IMR-90 (cell line): ENCODE measurements around the gene MPP2. TPM values are rescaled to one million over a fixed set of nuclear protein-coding genes. Genes with fewer than 3 reads are reported as not detected.
A peak's percentile ranks its signal among the peaks of the same experiment; 100 is the strongest.

Experiments
- ATAC-seq: fragments of 200-7000 bp; cut with Tn5 transposase; 2 replicates; pipeline ENCODE4 v1.9.1; 2020; ENCODE audit warnings: low read depth, mild to moderate bottlenecking, moderate library complexity
- BruUV-seq: library from RNA; stranded (reverse); fragments of 400-500 nt; replicated peaks from 2 replicates; lab custom pipeline; 2021; lab: Mats Ljungman, UMichigan
- CTCF ChIA-PET: fragments of 300-600 bp; formaldehyde crosslinking; extraction: SDS; loops from one replicate; lab custom pipeline; 2021; ENCODE audit warnings: antibody characterized with exemption; lab: Yijun Ruan, JAX
- POLR2A ChIA-PET: fragments of 300-600 bp; sonication (Branson Sonifier 250); formaldehyde crosslinking; loops from one replicate; lab custom pipeline; 2022; ENCODE audit warnings: antibody characterized with exemption; ENCODE audit not compliant: unreplicated experiment; lab: Charles Lee
- DNase-seq: peaks from one replicate; pipeline ENCODE4 v3.0.0; 2013
- H2AFZ ChIP-seq: replicated peaks from 2 replicates; pipeline ENCODE3; 2013; ENCODE audit warnings: low read length, mild to moderate bottlenecking; ENCODE audit not compliant: poor library complexity
- H2AK5ac ChIP-seq: 2 replicates; pipeline ENCODE4 v1.6.1; 2013; ENCODE audit warnings: low read depth, low read length, inconsistent platforms
- H2AK9ac ChIP-seq: replicated peaks from 2 replicates; pipeline ENCODE3; 2013; ENCODE audit warnings: mild to moderate bottlenecking, low read depth, low read length, moderate library complexity; ENCODE audit not compliant: poor library complexity
- H2BK120ac ChIP-seq: 2 replicates; pipeline ENCODE4 v1.6.1; 2013; ENCODE audit warnings: low read depth, low read length, inconsistent platforms
- H2BK15ac ChIP-seq: 3 replicates; pipeline ENCODE4 v1.6.1; 2013; ENCODE audit warnings: low read depth, low read length, inconsistent platforms
- H2BK20ac ChIP-seq: 2 replicates; pipeline ENCODE4 v1.6.1; 2013; ENCODE audit warnings: low read depth, mild to moderate bottlenecking, inconsistent platforms, low read length, moderate library complexity
- H2BK5ac ChIP-seq: 2 replicates; pipeline ENCODE4 v1.6.1; 2013; ENCODE audit warnings: mild to moderate bottlenecking, low read depth, low read length, inconsistent platforms; ENCODE audit not compliant: poor library complexity, severe bottlenecking
- H3K14ac ChIP-seq: replicated peaks from 2 replicates; pipeline ENCODE4 v1.6.1; 2013; ENCODE audit warnings: low read depth, low read length, inconsistent platforms
- H3K18ac ChIP-seq: 2 replicates; pipeline ENCODE4 v1.6.1; 2013; ENCODE audit warnings: low read depth, low read length, control low read depth
- H3K23ac ChIP-seq: 2 replicates; pipeline ENCODE4 v1.6.1; 2013; ENCODE audit warnings: low read depth, low read length, inconsistent platforms
- H3K27ac ChIP-seq: 2 replicates; pipeline ENCODE4 v1.5.1; 2013; ENCODE audit warnings: mild to moderate bottlenecking, control low read depth, low read length; ENCODE audit not compliant: insufficient read depth
- H3K27me3 ChIP-seq: 2 replicates; pipeline ENCODE4 v1.6.1; 2013; ENCODE audit warnings: low read length; ENCODE audit not compliant: control insufficient read depth, insufficient read depth
- H3K36me3 ChIP-seq: 2 replicates; pipeline ENCODE4 v1.6.1; 2013; ENCODE audit warnings: low read length, mixed read lengths; ENCODE audit not compliant: control insufficient read depth, insufficient read depth
- H3K4ac ChIP-seq: 2 replicates; pipeline ENCODE4 v1.6.1; 2013; ENCODE audit warnings: low read depth, low read length, inconsistent platforms
- H3K4me1 ChIP-seq: 2 replicates; pipeline ENCODE4 v1.6.1; 2013; ENCODE audit warnings: low read length, mixed read lengths; ENCODE audit not compliant: control insufficient read depth, insufficient read depth
- H3K4me2 ChIP-seq: 2 replicates; pipeline ENCODE4 v1.6.1; 2013; ENCODE audit warnings: low read depth, mild to moderate bottlenecking, control low read depth, low read length, moderate library complexity
- H3K4me3 ChIP-seq: 2 replicates; pipeline ENCODE4 v1.5.1; 2013; ENCODE audit warnings: low read depth, mild to moderate bottlenecking, control low read depth, low read length, moderate library complexity; ENCODE audit not compliant: insufficient read depth
- H3K56ac ChIP-seq: 2 replicates; pipeline ENCODE4 v1.6.1; 2013; ENCODE audit warnings: low read length, inconsistent platforms; ENCODE audit not compliant: insufficient read depth; ENCODE audit errors: extremely low read depth
- H3K79me1 ChIP-seq, 2 experiments: 2 replicates each; pipeline ENCODE4 v1.6.1; 2013; ENCODE audit warnings: low read length in 2 of 2, inconsistent platforms in 1 of 2, low read depth in 1 of 2
- H3K9ac ChIP-seq: 2 replicates; pipeline ENCODE4 v1.6.1; 2013; ENCODE audit warnings: low read depth, low read length, control low read depth
- H3K9me1 ChIP-seq: 2 replicates; pipeline ENCODE4 v1.6.1; 2013; ENCODE audit warnings: low read length, inconsistent platforms; ENCODE audit not compliant: insufficient read depth
- H3K9me3 ChIP-seq: 2 replicates; pipeline ENCODE4 v1.6.1; 2013; ENCODE audit warnings: low read length; ENCODE audit not compliant: control insufficient read depth, insufficient read depth
- H4K20me1 ChIP-seq: 2 replicates; pipeline ENCODE4 v1.6.1; 2013; ENCODE audit warnings: low read length, inconsistent platforms; ENCODE audit not compliant: insufficient read depth
- H4K5ac ChIP-seq: 2 replicates; pipeline ENCODE4 v1.6.1; 2013; ENCODE audit warnings: mild to moderate bottlenecking, low read depth, low read length, control low read depth
- H4K8ac ChIP-seq, 2 experiments: 2 replicates each; pipeline ENCODE4 v1.6.1; 2013; ENCODE audit warnings: low read depth in 2 of 2, low read length in 2 of 2, control low read depth in 1 of 2, inconsistent platforms in 1 of 2
- H4K91ac ChIP-seq: 2 replicates; pipeline ENCODE4 v1.6.1; 2013; ENCODE audit warnings: low read depth, low read length, inconsistent platforms; ENCODE audit not compliant: insufficient read depth
- MAFK ChIP-seq: IDR thresholded peaks from 2 replicates; pipeline ENCODE4 v1.6.1; 2012; ENCODE audit warnings: low read depth, low read length, improper control_type of control experiment
- RCOR1 ChIP-seq: IDR thresholded peaks from 2 replicates; pipeline ENCODE4 v1.6.1; 2012; ENCODE audit warnings: mild to moderate bottlenecking, low read length, improper control_type of control experiment; ENCODE audit not compliant: insufficient replicate concordance
- WGBS, 2 experiments: methylation state at CpG; one replicate each; pipeline versions ENCODE4 v1.1.5 to v1.1.7; 2013; ENCODE audit warnings: missing lambda C conversion rate in 2 of 2; ENCODE audit not compliant: insufficient read length in 1 of 2; ENCODE audit errors: extremely low coverage in 2 of 2; 5-methylcytosine and 5-hydroxymethylcytosine counted together
- dilution Hi-C: fragments of 300-500 bp; cut with HindIII; formaldehyde crosslinking; loops from one replicate; pipeline ENCODE4 v1.14.3; 2018; ENCODE audit warnings: low sequenced_read_pairs; ENCODE audit not compliant: unreplicated experiment
- in situ Hi-C: fragments of 300-500 bp; cut with MboI; formaldehyde crosslinking; loops from 3 replicates; pipeline ENCODE4 v1.14.3; 2019; ENCODE audit warnings: low sequenced_read_pairs, inconsistent platforms, mixed read lengths
- intact Hi-C: fragments of 100-400 bp; cut with micrococcal nuclease; formaldehyde crosslinking; loops from 2 replicates; pipeline ENCODE4 v1.10.0; 2022
- polyA plus RNA-seq, 3 experiments: library from polyadenylated mRNA; depleted of rRNA; stranded (reverse); fragments of >200 nt; gene quantifications; 2 replicates each; pipeline ENCODE4 v1.2.3, GENCODE V29; 2012; ENCODE audit warnings: low replicate concordance in 1 of 3
- total RNA-seq: library from RNA; depleted of rRNA; stranded (reverse); fragments of >200 nt; gene quantifications from 2 replicates; pipeline ENCODE4 v1.2.3, GENCODE V29; 2012
- TF ChIP-seq, protein P1 (sequence below): conservative IDR thresholded peaks from 2 replicates; pipeline ENCODE4 v1.5.1; 2012; ENCODE audit warnings: mild to moderate bottlenecking, low read depth, low read length, improper control_type of control experiment

The MPP2 gene
- total and polyA plus RNA-seq, 2 of the 4 experiments (the other 2 are of a cell fraction) = 3.2 to 3.8 TPM

DNA sequence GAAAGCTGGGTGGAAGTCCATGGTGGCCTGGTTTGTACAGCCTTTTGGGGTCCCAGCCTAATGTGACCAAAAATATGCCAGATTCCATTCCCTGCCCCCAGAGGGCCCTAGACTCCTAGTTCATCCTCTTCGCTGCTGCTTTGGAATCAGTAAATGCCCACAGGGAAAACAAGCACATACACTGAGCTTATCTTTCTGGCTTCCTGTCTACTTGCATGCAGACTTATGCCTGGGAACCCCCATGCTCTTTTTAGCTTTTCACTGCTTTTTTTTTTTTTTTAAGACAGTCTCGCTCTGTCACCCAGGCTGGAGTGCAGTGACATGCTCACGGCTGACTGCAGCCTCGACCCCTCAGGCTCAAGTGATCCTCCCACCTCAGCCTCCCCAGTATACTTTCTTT is 66.5 kb downstream of the MPP2 start:
- Histone ChIP-seq H4K8ac (no peak overlapping the region), H2BK5ac (no peak overlapping the region), H3K9ac (no peak overlapping the region), H2AK9ac (no peak overlapping the region), H3K4me1 (no peaks in the 10 kb centered on the region), H2AFZ (no peak overlapping the region), H3K14ac (no peak overlapping the region), H3K56ac (no peak overlapping the region), H4K20me1 (no peaks in the 10 kb centered on the region), H3K4ac (no peak overlapping the region), H3K4me3 (no peak overlapping the region), H3K4me2 (no peak overlapping the region), H3K9me3 (no peaks in the 10 kb centered on the region), H3K18ac (no peak overlapping the region), H3K27ac (no peak overlapping the region), H2BK20ac (no peak overlapping the region), H2BK120ac (no peak overlapping the region), H4K5ac (no peak overlapping the region), H3K23ac (no peak overlapping the region), H3K36me3 (no peaks in the 10 kb centered on the region), H2AK5ac (no peak overlapping the region), H3K79me1 (no peaks in the 10 kb centered on the region), H2BK15ac (no peak overlapping the region), H3K27me3 (peaks cover 9% of the 10 kb centered on the region), H3K9me1 (0 out of 2 replicates have a peak, but pooled peaks cover 3% of the 10 kb centered on the region), H4K91ac (no peak overlapping the region)
- DNase-seq = peak; percentile 16
- WGBS, 2 experiments = 13% methylated on average over 1 of the region's 4 CpGs; no CpG with 5 or more reads in 1 of the 2 experiments
- BruUV-seq = no TSS peak
- POLR2A ChIA-PET = interaction anchor here (0.6 kb wide), 1 partner anchor 380 kb away, joined by 4 read pairs; no protein-coding TSS in a partner anchor
- peak; percentile 51; the same call in 1 of the 2 replicates for ATAC-seq
- intact Hi-C loops (no loop called here), dilution Hi-C loops (no loop called here), in situ Hi-C loops (no loop called here)
- TF ChIP-seq MAFK (no peak), RCOR1 (no peak)
- TF ChIP-seq, protein P1, sequence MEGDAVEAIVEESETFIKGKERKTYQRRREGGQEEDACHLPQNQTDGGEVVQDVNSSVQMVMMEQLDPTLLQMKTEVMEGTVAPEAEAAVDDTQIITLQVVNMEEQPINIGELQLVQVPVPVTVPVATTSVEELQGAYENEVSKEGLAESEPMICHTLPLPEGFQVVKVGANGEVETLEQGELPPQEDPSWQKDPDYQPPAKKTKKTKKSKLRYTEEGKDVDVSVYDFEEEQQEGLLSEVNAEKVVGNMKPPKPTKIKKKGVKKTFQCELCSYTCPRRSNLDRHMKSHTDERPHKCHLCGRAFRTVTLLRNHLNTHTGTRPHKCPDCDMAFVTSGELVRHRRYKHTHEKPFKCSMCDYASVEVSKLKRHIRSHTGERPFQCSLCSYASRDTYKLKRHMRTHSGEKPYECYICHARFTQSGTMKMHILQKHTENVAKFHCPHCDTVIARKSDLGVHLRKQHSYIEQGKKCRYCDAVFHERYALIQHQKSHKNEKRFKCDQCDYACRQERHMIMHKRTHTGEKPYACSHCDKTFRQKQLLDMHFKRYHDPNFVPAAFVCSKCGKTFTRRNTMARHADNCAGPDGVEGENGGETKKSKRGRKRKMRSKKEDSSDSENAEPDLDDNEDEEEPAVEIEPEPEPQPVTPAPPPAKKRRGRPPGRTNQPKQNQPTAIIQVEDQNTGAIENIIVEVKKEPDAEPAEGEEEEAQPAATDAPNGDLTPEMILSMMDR = peak; percentile 24; the same call in 1 of the 2 replicates
- CTCF ChIA-PET = interaction anchor here (1.1 kb wide), 2 partner anchors 9 to 22 kb away, joined by 3 to 5 read pairs; no protein-coding TSS in a partner anchor
